H4 (cell line): ENCODE measurements around the gene WDFY4. TPM values are rescaled to one million over a fixed set of nuclear protein-coding genes. Genes with fewer than 3 reads are reported as not detected.
A peak's percentile ranks its signal among the peaks of the same experiment; 100 is the strongest.
"Not testable (repeated sequence)": the region's sequence is repeated elsewhere in the genome, so short reads cannot be mapped to it uniquely, and the experiment has no call there.

ENCODE experiments used
- DNase-seq: peaks from one replicate; pipeline ENCODE4 v3.0.0-alpha.2; 2015; ENCODE audit warnings: low spot score
- total RNA-seq: library from RNA; depleted of rRNA; stranded (reverse); fragments of >200 nt; shearing (Covaris generic); gene quantifications from 2 replicates; pipeline ENCODE4 v1.2.3, GENCODE V29; 2014; rRNA removed

The WDFY4 gene
- not detected in 2 replicates for total RNA-seq

- DNase-seq, result no peak
These were observed at the start of gene WDFY4 for GRCh38 chr10:48684792-48685623. Gene WDFY4 (plus strand): TSS chr10:48684873. CDS start chr10:48709733, 24,860 bp downstream.

- no peak for DNase-seq
These were observed 49.6 kb upstream of the WDFY4 start for GRCh38 chr10:48634984-48635557.

GRCh38 chr10:48636231-48636630, 48.4 kb upstream of the WDFY4 start:
- DNase-seq, result no peak

GRCh38 chr10:48636901-48637300, 47.8 kb upstream of the WDFY4 start:
- no peak for DNase-seq

- no peak for DNase-seq
These were observed 46.5 kb upstream of the WDFY4 start for GRCh38 chr10:48638158-48638557.

DNA sequence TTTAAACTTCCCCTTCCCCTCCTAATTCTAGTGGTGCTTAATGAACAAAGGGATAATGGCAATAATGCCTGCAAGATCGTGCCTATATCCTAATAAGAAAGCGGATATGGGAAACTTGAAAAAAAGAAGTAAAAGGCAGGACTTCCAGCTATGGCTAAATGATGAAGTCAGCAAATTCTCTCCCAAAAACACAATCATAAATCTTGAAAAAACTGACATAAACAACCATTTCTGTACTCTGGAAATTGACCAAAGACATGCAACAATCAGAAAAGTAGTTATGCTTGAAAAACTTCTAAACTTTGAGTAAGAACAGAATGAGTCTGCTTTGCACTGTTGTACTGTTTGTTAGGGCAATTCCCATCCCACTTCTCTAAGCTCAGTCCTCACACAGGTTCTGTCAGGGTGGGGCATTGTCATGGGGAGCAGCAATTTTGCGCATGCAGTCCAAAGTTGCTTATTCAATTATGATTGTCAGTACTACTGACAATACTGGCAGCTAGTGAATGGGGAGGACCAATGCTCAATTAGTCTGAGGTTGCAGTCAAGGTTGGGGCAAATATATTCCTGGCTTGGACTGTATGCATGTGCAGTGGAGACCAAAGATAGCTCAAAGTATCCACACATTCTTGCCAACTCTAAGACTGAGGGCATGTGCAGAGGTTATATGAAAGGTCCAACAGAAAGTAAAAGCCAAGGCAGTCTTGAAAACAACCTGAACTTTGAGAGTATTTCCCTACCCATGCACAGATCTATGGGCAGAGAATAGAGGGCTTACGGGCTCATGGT, 45.7 kb upstream of the WDFY4 start:
- DNase-seq, result no peak

DNA sequence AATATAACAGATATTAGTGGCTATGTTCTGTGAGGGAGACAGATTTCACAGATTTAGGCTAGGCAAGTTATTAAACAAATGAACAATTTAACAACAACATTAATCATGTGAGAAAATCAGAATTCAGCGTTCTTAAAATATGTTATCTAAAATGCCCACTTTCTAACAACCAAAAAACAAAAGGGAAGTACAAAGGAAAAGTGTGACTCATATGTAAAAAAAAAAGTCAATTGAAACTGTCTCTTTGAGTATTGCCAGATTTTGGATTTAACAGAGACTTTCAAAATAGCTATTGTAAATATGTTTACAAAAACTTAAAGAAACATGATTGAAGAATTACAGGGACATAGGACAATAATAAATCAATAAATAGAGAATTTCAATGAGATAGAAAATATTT, 45.0 kb upstream of the WDFY4 start:
- no peak for DNase-seq

DNA sequence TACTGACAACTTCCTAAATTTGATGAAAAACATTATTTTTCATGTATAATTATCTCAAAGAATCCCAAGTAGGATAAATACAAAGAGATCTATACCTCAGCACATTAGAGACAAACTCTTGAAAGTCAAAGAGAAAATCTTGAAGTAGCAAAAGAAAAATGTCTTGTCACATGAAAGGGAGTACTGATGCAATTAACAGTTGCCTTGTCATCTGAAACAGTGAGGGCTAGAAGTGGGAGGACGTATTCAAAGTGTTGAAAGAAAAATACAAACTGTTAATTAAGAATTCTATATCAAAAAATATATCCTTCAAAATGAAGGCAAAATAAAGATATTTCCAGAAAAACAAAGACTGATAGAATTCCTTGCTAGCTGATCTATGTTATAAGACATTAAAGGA, 44.3 kb upstream of the WDFY4 start:
- no peak for DNase-seq

DNA sequence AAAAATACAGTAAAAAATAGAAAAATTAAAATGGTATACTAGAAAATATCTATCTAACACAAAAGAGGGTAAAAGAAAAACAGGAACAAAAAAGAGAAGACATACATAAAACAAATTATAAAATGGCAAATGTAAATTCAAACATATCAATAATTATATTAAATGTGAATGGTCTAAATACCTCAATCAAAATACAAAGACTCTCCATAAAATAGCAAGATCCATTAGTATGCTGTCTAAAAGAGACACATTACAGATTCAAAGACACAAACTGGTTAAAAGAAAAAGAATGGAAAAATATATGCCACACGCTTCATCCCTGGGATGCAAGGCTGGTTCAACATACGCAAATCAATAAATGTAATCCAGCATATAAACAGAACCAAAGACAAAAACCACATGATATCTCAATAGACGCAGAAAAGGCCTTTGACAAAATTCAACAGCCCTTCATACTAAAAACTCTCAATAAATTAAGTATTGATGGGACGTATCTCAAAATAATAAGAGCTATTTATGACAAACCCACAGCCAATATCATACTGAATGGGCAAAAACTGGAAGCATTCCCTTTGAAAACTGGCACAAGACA, 43.5 kb upstream of the WDFY4 start:
- not testable (repeated sequence) for DNase-seq

DNA sequence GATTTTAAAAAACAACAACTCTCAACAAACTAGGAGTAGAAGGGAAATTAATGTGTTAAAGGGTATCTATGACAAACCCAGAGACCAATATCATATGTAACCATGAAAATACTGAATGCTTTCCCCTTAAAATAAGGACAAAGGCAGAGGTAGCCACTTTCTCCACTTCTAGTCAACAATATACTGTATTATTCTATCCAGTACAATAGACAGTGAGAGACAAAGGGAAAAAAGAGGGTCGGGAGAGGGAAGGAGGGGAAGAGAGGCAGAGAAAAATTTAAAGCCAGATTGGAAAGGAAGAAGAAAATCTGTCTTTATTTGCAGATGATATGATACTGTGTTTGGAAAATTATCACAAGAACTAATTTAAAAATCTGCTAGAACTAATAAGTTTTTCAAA, 39.1 kb upstream of the WDFY4 start:
- DNase-seq, result no peak

DNA sequence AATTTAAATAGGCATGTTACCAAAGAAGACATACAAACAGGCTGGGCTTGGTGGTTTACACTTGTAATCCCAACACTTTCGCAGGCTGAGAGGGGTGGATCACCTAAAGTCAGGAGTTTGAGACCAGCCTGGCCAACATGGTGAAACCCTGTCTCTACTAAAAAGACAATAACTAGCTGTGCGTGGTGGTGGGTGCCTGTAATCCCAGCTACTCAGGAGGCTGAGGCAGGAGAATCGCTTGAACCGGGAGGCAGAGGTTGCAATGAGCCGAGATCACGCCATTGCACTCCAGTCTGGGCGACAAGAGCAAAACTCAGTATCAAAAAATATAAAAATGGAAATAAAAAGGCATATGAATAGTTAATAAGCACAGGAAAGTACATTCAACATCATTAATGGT, 37.6 kb upstream of the WDFY4 start:
- DNase-seq, result not testable (repeated sequence)

DNA sequence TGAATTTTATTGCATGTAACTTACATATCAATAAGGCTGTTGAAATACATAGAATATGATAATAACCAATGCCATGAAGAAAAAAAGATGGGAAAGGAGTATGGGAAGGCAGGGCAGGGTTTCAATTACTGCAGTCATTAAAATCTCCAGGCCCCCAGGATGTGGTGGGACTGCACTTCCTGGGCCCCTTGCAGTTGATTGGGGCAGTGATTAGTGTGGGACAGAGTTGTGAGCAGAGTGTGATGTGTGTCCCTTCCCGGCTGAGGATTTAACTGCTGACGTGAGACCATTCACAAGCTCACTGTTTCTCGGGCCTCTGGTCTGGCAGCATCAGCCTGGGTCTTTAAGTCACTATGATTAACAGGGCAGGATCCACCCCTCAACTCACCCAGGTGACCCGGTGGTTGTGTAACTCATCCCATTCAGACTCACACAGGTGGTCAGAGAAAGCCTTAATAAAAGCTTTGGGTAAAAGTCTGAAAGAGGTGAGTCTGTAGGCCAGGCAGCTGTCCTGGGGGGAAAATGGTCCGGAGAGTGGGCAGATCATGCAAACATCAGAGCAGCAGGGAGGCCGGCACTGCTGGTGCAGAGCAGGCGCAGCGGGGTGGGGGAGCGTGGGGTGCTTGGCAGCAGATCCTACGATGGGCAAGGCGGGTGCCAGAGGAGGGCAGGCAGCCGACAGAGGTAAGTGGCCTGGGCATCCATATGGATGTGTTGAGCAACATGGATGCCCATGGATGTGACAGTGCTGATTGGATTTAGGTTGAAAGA, 36.3 kb upstream of the WDFY4 start:
- no peak for DNase-seq

DNA sequence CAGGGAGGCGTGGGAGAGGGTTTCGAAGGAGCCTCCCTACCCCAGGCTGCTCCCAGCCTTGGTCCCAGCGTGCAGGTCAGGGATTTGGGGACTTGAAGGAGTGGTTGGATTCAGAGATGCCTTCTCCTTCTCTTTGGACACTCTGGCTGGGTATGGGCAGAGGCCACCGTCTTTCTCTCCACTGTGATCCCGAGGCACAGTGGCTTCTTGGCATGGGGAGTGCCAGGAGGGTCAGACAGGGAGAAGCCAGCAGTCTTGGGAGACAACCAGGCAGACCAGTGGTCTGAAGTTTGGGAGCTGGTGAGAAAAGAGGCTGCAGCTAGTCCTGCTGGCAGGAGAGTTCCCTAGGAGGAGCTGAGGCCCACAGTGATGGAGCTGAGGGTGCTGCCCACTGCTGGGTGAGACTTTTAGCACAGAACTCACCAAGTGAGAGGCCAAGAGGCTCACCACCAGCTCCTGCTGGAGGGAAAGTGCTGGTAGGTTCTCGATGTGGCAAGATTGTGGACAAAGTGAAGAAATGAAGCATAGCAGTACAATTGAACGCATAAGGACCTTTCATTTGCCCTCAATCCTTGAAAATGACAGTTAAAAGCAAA, 35.2 kb upstream of the WDFY4 start:
- DNase-seq, result no peak

- no peak for DNase-seq
These were observed 33.4 kb upstream of the WDFY4 start for GRCh38 chr10:48651293-48651692.

DNA sequence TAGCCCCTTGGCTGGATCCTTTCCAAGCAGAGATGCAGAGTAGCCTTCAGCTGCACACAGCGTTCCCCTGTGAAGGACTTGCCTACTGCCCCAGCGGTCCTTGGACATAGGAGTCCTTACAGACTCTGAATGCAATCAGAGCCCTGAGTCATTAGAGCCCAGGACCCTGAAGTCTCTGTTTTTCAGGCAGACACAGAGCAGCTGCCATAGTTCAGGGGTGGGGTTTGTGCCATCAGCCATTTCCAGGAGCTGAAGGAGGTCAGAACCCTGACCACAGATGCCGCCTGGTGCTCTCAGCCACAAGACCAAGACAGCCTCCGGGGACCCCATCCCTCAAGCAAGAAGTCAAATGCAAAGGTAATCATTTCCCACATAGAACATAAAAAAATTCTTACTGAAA, 32.8 kb upstream of the WDFY4 start:
- DNase-seq, result no peak

GRCh38 chr10:48652344-48652743, 32.3 kb upstream of the WDFY4 start:
- no peak for DNase-seq

- DNase-seq, result no peak
These were observed 31.3 kb upstream of the WDFY4 start for GRCh38 chr10:48653347-48653746.

DNA sequence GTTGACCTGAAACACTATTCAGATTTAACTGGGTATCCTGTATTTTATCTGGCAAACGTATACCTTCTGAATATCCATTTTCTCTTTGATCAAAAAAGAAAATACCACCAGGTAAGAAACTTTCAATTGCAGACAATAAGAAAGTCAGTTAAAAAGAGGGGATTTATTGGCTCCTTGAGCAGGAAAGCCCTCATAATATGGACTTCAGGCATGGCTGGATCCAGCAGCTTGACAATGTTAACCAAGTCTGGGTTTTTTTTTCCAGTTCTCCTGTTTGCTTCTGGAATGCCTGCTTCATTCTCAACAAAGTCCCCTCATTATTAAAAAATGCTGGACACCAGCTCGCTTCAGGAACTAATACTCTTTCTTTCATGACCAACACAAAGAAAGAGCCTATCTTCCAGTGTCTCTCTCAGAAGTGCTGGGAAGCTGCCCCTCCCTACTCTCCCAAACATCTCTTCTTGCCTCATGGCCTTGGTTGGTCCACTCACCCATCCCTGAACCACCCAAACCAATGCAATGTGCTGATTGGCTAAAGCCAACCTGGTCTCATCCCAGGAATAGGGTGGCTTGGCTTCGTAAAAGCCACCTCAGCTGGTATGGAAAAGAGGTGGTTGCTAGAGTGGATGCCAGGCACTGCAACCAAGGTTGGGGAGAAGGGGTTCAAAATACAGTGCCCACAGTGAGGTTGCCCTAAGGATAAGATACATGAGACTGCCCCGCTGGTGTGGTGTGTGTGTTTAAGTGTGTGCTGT, 30.6 kb upstream of the WDFY4 start:
- no peak for DNase-seq

- peak; percentile 79 for DNase-seq
These were observed 29.0 kb upstream of the WDFY4 start for GRCh38 chr10:48655411-48656240.
